GM10248 (cell line): ENCODE results near the gene CDH22.

Experiments
- CTCF ChIA-PET: fragments of 300-600 bp; sonication (Branson Sonifier 250); formaldehyde crosslinking; extraction: SDS; loops from one replicate; lab custom pipeline; 2021; ENCODE audit warnings: antibody characterized with exemption; lab: Yijun Ruan, JAX
- POLR2A ChIA-PET: fragments of 350-650 bp; sonication (Branson Sonifier 250); formaldehyde crosslinking; extraction: SDS; loops from one replicate; lab custom pipeline; 2020; ENCODE audit warnings: antibody characterized with exemption; lab: Yijun Ruan, JAX
- DNase-seq: peaks from one replicate; pipeline ENCODE4 v3.0.0; 2012; ENCODE audit errors: extremely low spot score
- CTCF ChIP-seq: IDR thresholded peaks from 2 replicates; pipeline ENCODE4 v1.5.1; 2012; ENCODE audit warnings: mild to moderate bottlenecking, low read depth; ENCODE audit errors: extremely low read depth, missing control alignments, control extremely low read depth

CDH22 gene

DNA sequence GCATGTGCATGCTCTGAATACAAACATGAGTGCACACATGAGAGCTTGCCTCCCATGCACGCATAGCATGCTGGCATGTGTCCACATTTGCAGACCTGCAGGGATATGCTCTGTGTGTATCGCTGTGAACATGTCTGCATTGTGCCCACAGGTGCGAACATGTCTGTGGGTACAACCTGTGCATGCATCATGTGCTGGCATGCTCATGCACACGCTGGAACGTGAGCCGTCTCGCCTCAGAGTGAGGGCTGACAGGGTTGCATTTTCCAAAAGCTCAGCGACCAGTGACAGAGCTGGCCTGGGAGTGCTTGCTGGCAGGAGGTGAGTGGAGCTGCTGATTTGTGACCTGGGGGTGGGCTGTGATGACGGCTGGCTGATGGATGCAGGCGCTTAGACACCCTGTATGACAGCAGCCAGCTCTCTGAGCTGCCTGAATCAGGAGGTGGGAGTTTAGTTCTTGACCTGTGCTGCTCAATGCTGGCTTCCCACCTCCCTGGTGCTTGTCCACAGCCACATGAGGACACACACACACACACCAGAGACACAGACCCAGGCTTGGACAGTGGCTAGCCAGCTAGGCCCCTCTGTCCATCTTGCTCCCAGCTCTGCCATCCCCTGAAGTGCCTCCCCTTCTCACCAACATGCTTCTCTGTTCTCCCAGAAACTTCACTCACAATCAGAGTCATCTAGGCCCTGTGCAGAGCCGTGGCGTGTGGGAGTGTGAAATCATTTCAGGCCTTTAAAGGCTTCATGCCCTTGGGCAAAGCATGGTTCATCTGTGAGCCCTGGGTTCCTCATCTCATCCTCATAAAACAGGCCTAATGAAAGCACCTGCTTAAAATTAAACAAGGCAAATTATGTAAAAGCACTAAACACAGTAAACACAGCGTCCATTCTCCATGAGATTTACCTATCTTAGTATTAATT is 138.8 kb downstream of the CDH22 start:
- no peak for TF ChIP-seq CTCF
- POLR2A ChIA-PET = no interaction called here
- no peak for DNase-seq
- CTCF ChIA-PET = interaction anchor here (2.2 kb wide), 1 partner anchor 37 kb away, joined by 6 read pairs; no protein-coding TSS in a partner anchor

DNA sequence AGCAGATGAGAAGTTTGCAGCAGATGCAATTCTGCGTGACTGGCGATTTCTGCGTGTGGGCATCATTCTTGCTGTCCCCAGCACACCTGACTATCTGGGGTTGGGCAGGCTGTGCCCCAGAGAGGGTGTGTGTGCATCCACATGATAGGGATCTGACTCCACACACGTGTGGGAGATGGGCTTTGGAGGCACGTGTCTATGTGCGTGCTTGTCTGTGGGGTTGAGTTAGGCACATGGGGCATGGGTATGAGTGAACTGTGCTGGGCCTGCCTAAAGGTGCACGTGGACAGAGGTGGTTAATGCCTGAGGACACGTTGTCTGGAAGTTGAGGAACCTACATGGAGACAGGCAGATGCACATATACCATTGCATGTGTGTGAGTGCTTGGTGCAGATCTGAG is 139.9 kb downstream of the CDH22 start:
- ChIA-PET CTCF (interaction anchor here (2.2 kb wide), 1 partner anchor 36 kb away, joined by 6 read pairs; no protein-coding TSS in a partner anchor), POLR2A (no interaction called here)
- no peak for TF ChIP-seq CTCF
- DNase-seq = no peak

DNA sequence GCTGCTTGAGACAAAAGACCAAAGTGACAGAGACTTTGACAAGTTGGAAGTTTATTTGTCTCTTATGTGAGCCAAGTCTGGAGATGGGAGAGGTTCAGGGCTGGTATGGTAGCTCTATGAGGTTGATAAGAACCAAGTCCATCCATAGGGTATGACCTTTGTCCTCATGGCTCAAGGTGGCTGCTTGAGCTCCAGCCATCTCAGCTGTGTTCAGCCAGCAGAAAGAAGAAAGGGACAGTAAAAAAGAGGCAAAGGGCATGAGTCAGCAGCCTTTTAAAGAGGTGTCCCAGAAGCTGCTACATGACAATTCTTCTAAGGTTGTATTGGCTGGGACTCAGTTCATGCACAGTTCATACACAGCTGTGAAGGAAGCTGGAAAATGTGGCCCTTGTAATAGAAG is 141.2 kb downstream of the CDH22 start:
- CTCF ChIA-PET = interaction anchor here (0.7 to 3.3 kb wide), 9 partner anchors 8 to 155 kb away, joined by 3 to 23 read pairs (median 4); no protein-coding TSS in a partner anchor
- no peak for TF ChIP-seq CTCF
- no peak for DNase-seq
- POLR2A ChIA-PET = interaction anchor here (0.9 kb wide), 1 partner anchor 13 kb away, joined by 4 read pairs; no protein-coding TSS in a partner anchor

GRCh38 chr20:46164254-46164653 is 144.0 kb downstream of the CDH22 start:
- ChIA-PET CTCF (interaction anchor here (3.3 kb wide), 1 partner anchor 11 kb away, joined by 23 read pairs; no protein-coding TSS in a partner anchor), POLR2A (no interaction called here)
- TF ChIP-seq CTCF = no peak
- DNase-seq = no peak

GRCh38 chr20:46161921-46162320 is 146.4 kb downstream of the CDH22 start:
- TF ChIP-seq CTCF = no peak
- DNase-seq = no peak
- POLR2A ChIA-PET = no interaction called here
- CTCF ChIA-PET = interaction anchor here (0.7 to 2.7 kb wide), 3 partner anchors 11 to 21 kb away, joined by 3 to 11 read pairs (median 5); no protein-coding TSS in a partner anchor

DNA sequence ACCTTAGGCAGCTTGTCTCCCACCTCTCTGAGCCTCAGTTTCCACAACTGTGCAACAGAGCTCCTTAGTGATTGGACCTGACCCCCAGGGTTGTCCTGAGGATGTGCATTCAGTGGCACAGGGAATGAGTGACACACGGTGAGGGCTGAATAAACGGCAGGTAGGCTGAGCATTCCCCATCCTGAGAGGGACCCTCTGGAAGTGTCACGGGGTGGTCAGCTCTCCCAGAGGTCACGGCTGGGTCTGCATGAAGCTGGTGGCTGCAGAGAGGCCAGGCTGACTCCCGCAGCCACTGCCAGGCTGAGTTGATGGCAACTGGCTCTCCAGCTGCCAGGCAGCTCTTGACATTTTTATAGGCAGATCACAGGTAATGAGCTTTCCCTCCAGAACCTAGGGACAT is 147.6 kb downstream of the CDH22 start:
- ChIA-PET POLR2A (no interaction called here), CTCF (interaction anchor here (0.9 to 2.7 kb wide), 5 partner anchors 9 to 146 kb away, joined by 3 to 11 read pairs (median 4); no protein-coding TSS in a partner anchor)
- no peak for DNase-seq
- no peak for TF ChIP-seq CTCF
